ENCODE data around the gene ZFP37.

Gene ZFP37

DNA sequence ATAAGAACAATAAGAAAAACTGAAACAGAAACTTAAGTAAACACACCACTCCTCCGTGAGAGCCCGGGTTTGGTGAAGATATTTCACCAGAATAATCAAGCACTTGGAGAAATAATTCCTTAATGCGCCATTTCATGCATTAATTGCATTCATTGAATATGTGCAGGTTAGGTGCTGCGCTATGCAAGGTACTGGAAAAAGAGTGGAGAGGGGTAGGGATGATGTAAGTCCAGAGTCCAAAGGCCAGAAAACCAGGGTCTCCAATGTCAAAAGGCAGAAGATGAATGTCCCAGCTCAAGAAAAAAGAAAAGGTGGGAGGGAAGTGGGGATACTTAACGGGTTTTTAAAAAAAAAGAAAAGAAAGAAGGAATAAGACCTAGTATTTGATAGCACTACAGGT is 669 bp upstream of the ZFP37 start:
- no peak for DNase-seq
- no peaks in the 10 kb centered on the region for H3K4me1 ChIP-seq
- H3K9me3 ChIP-seq: peaks cover 7% of the 10 kb centered on the region
- H3K4me3 ChIP-seq (ENCODE audit: low read depth, low read length): peak overlapping the region; percentile 84
- TF ChIP-seq, protein P1, sequence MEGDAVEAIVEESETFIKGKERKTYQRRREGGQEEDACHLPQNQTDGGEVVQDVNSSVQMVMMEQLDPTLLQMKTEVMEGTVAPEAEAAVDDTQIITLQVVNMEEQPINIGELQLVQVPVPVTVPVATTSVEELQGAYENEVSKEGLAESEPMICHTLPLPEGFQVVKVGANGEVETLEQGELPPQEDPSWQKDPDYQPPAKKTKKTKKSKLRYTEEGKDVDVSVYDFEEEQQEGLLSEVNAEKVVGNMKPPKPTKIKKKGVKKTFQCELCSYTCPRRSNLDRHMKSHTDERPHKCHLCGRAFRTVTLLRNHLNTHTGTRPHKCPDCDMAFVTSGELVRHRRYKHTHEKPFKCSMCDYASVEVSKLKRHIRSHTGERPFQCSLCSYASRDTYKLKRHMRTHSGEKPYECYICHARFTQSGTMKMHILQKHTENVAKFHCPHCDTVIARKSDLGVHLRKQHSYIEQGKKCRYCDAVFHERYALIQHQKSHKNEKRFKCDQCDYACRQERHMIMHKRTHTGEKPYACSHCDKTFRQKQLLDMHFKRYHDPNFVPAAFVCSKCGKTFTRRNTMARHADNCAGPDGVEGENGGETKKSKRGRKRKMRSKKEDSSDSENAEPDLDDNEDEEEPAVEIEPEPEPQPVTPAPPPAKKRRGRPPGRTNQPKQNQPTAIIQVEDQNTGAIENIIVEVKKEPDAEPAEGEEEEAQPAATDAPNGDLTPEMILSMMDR (IDR thresholded peaks at IDR 0.05; ENCODE audit: low read depth, low read length): no peak
- no peaks in the 10 kb centered on the region for H3K36me3 ChIP-seq
- H3K27me3 ChIP-seq: no peaks in the 10 kb centered on the region

DNA sequence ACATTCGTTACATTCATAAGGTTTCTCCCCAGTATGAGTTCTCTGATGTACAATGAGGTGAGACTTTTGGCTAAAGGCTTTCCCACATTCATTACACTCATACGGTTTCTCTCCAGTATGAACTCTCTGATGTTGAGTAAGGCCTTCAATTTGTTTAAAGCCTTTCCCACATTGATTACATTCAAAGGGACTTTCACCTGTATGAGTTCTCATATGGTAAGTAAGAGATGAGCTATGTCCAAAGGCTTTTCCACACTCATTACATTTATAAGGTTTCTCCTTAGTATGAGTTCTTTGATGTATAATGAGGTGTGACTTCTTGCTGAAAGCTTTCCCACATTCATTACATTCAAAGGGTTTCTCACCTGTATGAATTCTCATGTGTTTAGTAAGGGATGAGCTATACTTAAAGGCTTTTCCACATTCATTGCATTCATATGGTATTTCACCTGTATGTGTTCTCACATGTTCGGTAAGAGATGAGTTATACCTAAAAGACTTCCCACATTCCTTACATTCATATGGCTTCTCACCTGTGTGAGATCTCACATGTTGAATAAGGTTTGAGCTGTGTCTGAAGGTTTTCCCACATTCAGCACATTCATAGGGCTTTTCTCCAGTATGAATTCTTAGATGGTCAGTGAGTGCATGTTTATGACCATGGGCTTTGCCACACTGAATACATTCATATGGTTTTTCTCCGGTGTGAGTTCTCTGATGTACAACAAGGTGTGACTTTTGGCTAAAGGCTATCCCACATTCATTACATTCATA is 13.5 kb downstream of the ZFP37 start:
- DNase-seq: no peak
- TF ChIP-seq, protein P1 (IDR thresholded peaks at IDR 0.05; ENCODE audit: low read depth, low read length): no peak
- no peak overlapping the region for H3K4me3 ChIP-seq (ENCODE audit: low read depth, low read length)
- peaks cover 10% of the 10 kb centered on the region for H3K9me3 ChIP-seq
- H3K27me3 ChIP-seq: no peaks in the 10 kb centered on the region
- H3K36me3 ChIP-seq: peaks cover 45% of the 10 kb centered on the region
- H3K4me1 ChIP-seq: no peaks in the 10 kb centered on the region

DNA sequence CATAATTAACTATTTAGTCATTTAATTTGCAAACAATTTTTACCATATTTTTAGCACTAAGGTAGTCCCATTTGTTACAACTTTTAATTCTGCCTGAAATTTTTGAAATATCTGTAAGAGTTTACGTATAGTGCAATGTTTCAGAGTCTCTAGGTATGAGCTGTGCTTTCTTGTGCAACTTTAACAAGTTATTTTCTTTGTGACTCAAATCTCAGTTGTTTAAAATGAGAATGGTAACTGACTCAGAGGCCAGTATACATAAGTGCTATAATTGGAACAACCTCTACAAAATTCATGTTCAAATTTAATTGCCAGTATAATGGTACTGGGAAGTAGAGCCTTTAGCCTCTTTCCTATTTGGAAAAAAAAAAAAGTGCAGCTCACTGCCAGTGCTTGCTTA is 30.3 kb downstream of the ZFP37 start:
- Histone ChIP-seq H3K36me3 (no peaks in the 10 kb centered on the region), H3K4me3 (ENCODE audit: low read depth, low read length) (no peak overlapping the region), H3K4me1 (no peaks in the 10 kb centered on the region), H3K9me3 (no peaks in the 10 kb centered on the region), H3K27me3 (no peaks in the 10 kb centered on the region)
- DNase-seq: no peak
- TF ChIP-seq, protein P1 (IDR thresholded peaks at IDR 0.05; ENCODE audit: low read depth, low read length): no peak

DNA sequence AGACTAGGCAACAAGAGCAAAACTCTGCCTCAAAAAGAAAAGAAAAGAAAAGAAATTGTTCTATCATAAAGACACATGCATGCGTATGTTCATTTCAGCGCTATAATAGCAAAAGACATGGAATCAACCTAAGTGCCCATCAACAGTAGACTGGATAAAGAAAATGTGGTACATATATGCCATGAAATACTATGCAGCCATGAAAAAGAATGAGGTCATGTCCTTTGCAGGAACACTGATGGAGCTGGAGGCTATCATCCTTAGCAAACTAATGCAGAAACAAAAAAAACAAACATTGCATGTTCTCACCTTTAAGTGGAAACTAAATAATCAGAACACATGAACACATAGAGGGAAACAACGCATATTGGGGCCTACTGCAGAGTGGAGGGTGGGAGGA is 38.3 kb downstream of the ZFP37 start:
- no peaks in the 10 kb centered on the region for H3K27me3 ChIP-seq
- no peaks in the 10 kb centered on the region for H3K36me3 ChIP-seq
- no peak for DNase-seq
- H3K4me1 ChIP-seq: no peaks in the 10 kb centered on the region
- no peak overlapping the region for H3K4me3 ChIP-seq (ENCODE audit: low read depth, low read length)
- TF ChIP-seq, protein P1 (IDR thresholded peaks at IDR 0.05; ENCODE audit: low read depth, low read length): no peak
- H3K9me3 ChIP-seq: peaks cover 3% of the 10 kb centered on the region; the same call in 1 of the 2 replicates

DNA sequence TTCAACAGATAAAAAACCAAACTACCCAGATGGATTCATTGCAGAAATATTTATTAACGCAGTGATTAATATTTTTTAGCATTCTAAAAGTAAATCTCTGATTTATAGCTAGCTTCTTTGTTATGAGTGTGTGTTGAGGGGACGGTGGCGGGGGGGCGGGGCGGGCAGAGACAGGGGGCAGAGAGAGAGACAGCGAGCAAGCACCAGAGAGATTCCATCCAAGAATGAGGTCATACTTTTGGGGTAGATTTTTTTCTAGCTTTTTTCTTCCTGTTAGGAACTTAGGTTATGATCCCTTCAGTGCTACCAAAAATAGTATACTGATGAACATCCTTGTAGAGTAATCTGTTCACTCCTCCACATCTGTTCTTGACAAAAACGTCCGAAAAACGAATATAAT is 44.0 kb downstream of the ZFP37 start:
- Histone ChIP-seq H3K36me3 (no peaks in the 10 kb centered on the region), H3K9me3 (no peaks in the 10 kb centered on the region; the same call in 1 of the 2 replicates), H3K4me3 (ENCODE audit: low read depth, low read length) (peak overlapping the region; percentile 61), H3K4me1 (no peaks in the 10 kb centered on the region), H3K27me3 (no peaks in the 10 kb centered on the region)
- TF ChIP-seq, protein P1 (IDR thresholded peaks at IDR 0.05; ENCODE audit: low read depth, low read length): no peak
- DNase-seq: no peak

DNA sequence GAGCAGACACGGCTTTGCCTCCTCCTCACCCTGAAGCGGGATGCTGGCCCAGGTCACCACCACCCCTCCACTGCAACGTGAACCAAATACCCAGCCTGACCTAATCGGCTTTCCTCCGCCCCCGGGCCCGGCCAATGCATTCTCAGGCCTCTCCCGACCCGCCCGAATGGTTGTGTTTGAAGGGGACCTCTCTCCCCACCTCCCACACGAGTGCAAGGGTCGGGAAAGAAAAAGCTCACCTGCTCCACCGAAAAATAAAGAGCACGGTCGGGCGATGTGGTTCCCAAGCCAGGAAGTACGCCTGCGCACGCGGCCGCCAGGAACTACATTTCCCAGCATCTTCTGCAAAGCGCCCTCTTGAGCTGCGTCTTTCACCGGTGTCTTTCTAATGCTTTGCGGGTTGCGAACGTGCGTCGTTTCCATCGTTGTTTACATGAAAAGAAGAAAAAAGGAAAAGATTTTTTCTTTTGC is 44.6 kb downstream of the ZFP37 start, which contains the start of gene ZNF883:
TSS of gene ZNF883 (minus strand) at position 282 of the 471 bp plus-strand sequence.
- DNase-seq: peak; percentile 77
- TF ChIP-seq, protein P1 (IDR thresholded peaks at IDR 0.05; ENCODE audit: low read depth, low read length): peak; percentile 30

More for the DNA sequence above, 44.6 kb downstream of the ZFP37 start, which contains the start of gene ZNF883:
- no peaks in the 10 kb centered on the region for H3K4me1 ChIP-seq
- H3K4me3 ChIP-seq (ENCODE audit: low read depth, low read length): peak within 1 kb of the TSS; percentile 61
- H3K9me3 ChIP-seq: no peaks in the 10 kb centered on the region; the same call in 1 of the 2 replicates
- H3K36me3 ChIP-seq: no peaks in the 10 kb centered on the region
- H3K27me3 ChIP-seq: no peaks in the 10 kb centered on the region
